PC-3 (cell line): ENCODE measurements around the gene FBXO7. TPM values are rescaled to one million over a fixed set of nuclear protein-coding genes. Genes with fewer than 3 reads are reported as not detected.
"Not testable (repeated sequence)": the region's sequence is repeated elsewhere in the genome, so short reads cannot be mapped to it uniquely, and the experiment has no call there.

Experiments
- ATAC-seq: fragments of 200-7000 bp; cut with Tn5 transposase; 2 replicates; pipeline ENCODE4 v1.9.1; 2020; ENCODE audit warnings: mild to moderate bottlenecking, moderate library complexity
- BruUV-seq: library from RNA; stranded (reverse); fragments of 400-500 nt; replicated peaks from 2 replicates; lab custom pipeline; 2021; lab: Mats Ljungman, UMichigan
- CTCF ChIA-PET: fragments of 300-600 bp; sonication (Branson Sonifier 250); formaldehyde crosslinking; loops from one replicate; lab custom pipeline; 2022; ENCODE audit warnings: antibody characterized with exemption; lab: Charles Lee
- POLR2A ChIA-PET: fragments of 300-600 bp; sonication (Branson Sonifier 250); formaldehyde crosslinking; loops from one replicate; lab custom pipeline; 2022; ENCODE audit warnings: antibody characterized with exemption; ENCODE audit not compliant: unreplicated experiment; lab: Charles Lee
- DNase-seq: peaks from one replicate; pipeline ENCODE4 v3.0.0-alpha.2; 2015
- H2AFZ ChIP-seq: fragments of 300-600 bp; sonication (generic); 2 replicates; pipeline ENCODE4 v1.6.0; 2016; ENCODE audit warnings: antibody characterized with exemption, low read length
- H3F3A ChIP-seq: fragments of 300-600 bp; sonication (generic); one replicate; pipeline ENCODE4 v1.6.0; 2017; ENCODE audit warnings: antibody characterized with exemption, low read length, control low read depth, mild to moderate bottlenecking; ENCODE audit not compliant: unreplicated experiment
- H3K27ac ChIP-seq: fragments of 300-600 bp; sonication (generic); 2 replicates; pipeline ENCODE4 v1.5.1; 2016; ENCODE audit warnings: mild to moderate bottlenecking, low read length
- H3K27me3 ChIP-seq: fragments of 300-600 bp; sonication (generic); 2 replicates; pipeline ENCODE4 v1.6.1; 2016; ENCODE audit warnings: low read length, mixed read lengths
- H3K36me3 ChIP-seq: fragments of 300-600 bp; sonication (generic); 2 replicates; pipeline ENCODE4 v1.6.1; 2016; ENCODE audit warnings: low read depth, mixed run types, low read length, mixed read lengths
- H3K4me1 ChIP-seq: fragments of 300-600 bp; sonication (generic); 2 replicates; pipeline ENCODE4 v1.5.1; 2016; ENCODE audit warnings: low read length; ENCODE audit not compliant: insufficient read depth
- H3K4me2 ChIP-seq: fragments of 300-600 bp; sonication (generic); 2 replicates; pipeline ENCODE4 v1.6.0; 2016; ENCODE audit warnings: low read length
- H3K4me3 ChIP-seq: fragments of 300-600 bp; sonication (generic); 2 replicates; pipeline ENCODE4 v1.5.1; 2016; ENCODE audit warnings: mild to moderate bottlenecking, low read length, mixed read lengths
- H3K79me2 ChIP-seq: fragments of 300-600 bp; sonication (generic); 2 replicates; pipeline ENCODE4 v1.6.1; 2017; ENCODE audit warnings: low read length, mixed read lengths
- H3K9ac ChIP-seq: fragments of 300-600 bp; sonication (generic); 2 replicates; pipeline ENCODE4 v1.6.0; 2016; ENCODE audit warnings: mild to moderate bottlenecking, low read length
- H3K9me2 ChIP-seq: fragments of 300-600 bp; sonication (generic); replicated peaks from 2 replicates; pipeline ENCODE4 v1.6.1; 2016; ENCODE audit warnings: mixed run types, low read length, mixed read lengths
- H3K9me3 ChIP-seq: fragments of 300-600 bp; sonication (generic); 2 replicates; pipeline ENCODE4 v1.6.1; 2016; ENCODE audit warnings: low read length, mixed read lengths
- H4K20me1 ChIP-seq: fragments of 300-600 bp; sonication (generic); 2 replicates; pipeline ENCODE4 v1.6.1; 2016; ENCODE audit warnings: low read length, mixed read lengths
- EZH2 ChIP-seq: fragments of 300-600 bp; sonication (generic); IDR thresholded peaks from one replicate; pipeline ENCODE4 v1.6.1; 2017; ENCODE audit warnings: antibody characterized with exemption, mild to moderate bottlenecking, low read length; ENCODE audit not compliant: unreplicated experiment
- EZH2phosphoT487 ChIP-seq: fragments of 300-600 bp; sonication (generic); IDR thresholded peaks from 2 replicates; pipeline ENCODE4 v1.6.1; 2018; ENCODE audit warnings: mild to moderate bottlenecking, antibody characterized with exemption, low read length, borderline replicate concordance
- intact Hi-C: fragments of 100-400 bp; cut with micrococcal nuclease; formaldehyde crosslinking; loops from 2 replicates; pipeline ENCODE4 v1.9.0; 2023
- total RNA-seq: library from RNA; depleted of rRNA; stranded (reverse); fragments of >200 nt; gene quantifications from 2 replicates; pipeline ENCODE4 v1.2.3, GENCODE V29; 2014
- TF ChIP-seq, protein P1 (sequence below): fragments of 300-600 bp; sonication (generic); conservative IDR thresholded peaks from 2 replicates; pipeline ENCODE4 v1.5.1; 2017; ENCODE audit warnings: antibody characterized with exemption, low read depth, mild to moderate bottlenecking, low read length

Gene FBXO7
- total RNA-seq, 1 experiment from 2014 or later: 43.6 TPM

DNA sequence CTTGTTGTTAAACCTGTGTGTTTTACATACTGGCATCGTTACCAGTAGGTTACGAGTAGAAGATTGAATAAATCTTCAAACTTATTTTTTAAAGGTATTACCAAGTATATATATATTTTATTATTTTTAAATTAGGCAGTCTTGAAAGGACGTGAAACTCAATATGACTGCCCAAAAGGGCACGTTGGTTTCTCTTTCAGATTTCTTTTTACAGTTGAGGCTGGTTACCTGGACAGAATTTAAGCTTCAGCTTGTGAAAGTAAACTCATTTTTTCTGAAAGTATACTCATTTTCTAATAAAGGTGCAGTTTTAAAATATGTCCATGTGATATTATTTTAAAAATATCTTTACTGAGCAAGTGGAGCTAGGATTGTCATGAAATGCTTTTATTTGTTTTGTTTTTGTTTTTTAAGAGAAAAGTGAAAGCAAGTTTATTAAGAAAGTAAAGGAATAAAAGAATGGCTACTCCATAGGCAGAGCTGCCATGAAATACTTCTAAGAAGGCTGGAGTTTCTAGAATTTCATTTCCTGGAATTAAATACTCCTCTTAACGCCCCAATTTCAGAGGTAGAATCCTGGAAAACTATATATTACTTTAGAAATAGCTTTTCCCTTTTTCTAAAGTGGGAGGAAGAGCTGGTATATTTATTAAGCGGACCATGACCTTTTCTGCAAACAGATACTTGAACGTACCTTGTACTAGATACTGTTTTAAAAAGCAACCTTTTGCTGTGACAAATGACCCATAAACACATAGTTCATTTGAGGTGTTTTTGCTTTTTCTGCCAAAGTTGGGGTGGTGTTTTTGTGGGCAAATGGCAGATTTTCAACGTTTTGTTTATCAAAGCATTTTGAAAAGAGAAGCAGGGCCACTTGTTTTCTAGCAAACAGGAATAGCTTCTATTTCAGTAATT lies 1.9 kb downstream of the FBXO7 start:
- DNase-seq (no peak), ATAC-seq (no peak)
- Histone ChIP-seq H3K27ac (no peak overlapping the region), H3K9me2 (no peaks in the 10 kb centered on the region), H3K4me3 (peak overlapping the region; percentile 99), H3K36me3 (no peaks in the 10 kb centered on the region), H3F3A (no peaks in the 10 kb centered on the region), H3K4me2 (peak overlapping the region; percentile 89), H2AFZ (no peak overlapping the region), H3K4me1 (peaks cover 22% of the 10 kb centered on the region), H3K9ac (peak overlapping the region; percentile 94; the same call in 1 of the 2 replicates), H3K79me2 (peaks cover 66% of the 10 kb centered on the region), H3K27me3 (no peaks in the 10 kb centered on the region), H4K20me1 (peaks cover 34% of the 10 kb centered on the region), H3K9me3 (no peaks in the 10 kb centered on the region)
- no TSS peak for BruUV-seq
- TF ChIP-seq EZH2: no peak
- TF ChIP-seq, protein P1, sequence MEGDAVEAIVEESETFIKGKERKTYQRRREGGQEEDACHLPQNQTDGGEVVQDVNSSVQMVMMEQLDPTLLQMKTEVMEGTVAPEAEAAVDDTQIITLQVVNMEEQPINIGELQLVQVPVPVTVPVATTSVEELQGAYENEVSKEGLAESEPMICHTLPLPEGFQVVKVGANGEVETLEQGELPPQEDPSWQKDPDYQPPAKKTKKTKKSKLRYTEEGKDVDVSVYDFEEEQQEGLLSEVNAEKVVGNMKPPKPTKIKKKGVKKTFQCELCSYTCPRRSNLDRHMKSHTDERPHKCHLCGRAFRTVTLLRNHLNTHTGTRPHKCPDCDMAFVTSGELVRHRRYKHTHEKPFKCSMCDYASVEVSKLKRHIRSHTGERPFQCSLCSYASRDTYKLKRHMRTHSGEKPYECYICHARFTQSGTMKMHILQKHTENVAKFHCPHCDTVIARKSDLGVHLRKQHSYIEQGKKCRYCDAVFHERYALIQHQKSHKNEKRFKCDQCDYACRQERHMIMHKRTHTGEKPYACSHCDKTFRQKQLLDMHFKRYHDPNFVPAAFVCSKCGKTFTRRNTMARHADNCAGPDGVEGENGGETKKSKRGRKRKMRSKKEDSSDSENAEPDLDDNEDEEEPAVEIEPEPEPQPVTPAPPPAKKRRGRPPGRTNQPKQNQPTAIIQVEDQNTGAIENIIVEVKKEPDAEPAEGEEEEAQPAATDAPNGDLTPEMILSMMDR: no peak
- no peak for TF ChIP-seq EZH2phosphoT487
- POLR2A ChIA-PET: interaction anchor here (0.6 kb wide), 1 partner anchor 57 kb away, joined by 4 read pairs; no protein-coding TSS in a partner anchor
- CTCF ChIA-PET: interaction anchor here (0.5 kb wide), 1 partner anchor 49 kb away, joined by 5 read pairs; no protein-coding TSS in a partner anchor
- intact Hi-C loops: loop anchor here (10.0 kb wide), 1 partner anchor 272 kb away; the partner anchor contains the start of gene RFPL2

DNA sequence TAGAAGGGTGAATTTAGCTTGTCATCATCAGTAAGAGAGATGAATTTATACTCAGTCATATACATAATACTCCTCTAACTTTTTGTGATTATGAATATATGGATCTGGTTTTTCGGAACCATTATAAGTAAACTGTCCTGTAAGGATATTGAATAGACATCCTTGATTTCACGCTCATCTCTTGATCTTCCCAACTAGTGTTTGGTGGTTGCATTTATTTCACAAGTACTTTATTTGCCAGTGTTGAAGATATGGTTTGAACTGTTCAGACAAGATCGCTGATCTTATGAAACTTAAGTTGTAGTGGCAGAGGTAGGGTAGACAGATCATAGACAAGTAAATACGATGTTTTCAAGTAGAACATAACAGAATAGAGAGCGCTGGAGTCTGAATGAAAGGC lies 3.0 kb downstream of the FBXO7 start:
- Histone ChIP-seq H4K20me1 (peaks cover 41% of the 10 kb centered on the region), H3K4me2 (peak overlapping the region; percentile 89; the same call in 1 of the 2 replicates), H3F3A (no peaks in the 10 kb centered on the region), H3K4me3 (no peak overlapping the region), H3K36me3 (no peaks in the 10 kb centered on the region), H3K27me3 (no peaks in the 10 kb centered on the region), H3K4me1 (peaks cover 30% of the 10 kb centered on the region), H2AFZ (no peak overlapping the region), H3K9me2 (no peaks in the 10 kb centered on the region), H3K79me2 (peaks cover 77% of the 10 kb centered on the region), H3K9me3 (no peaks in the 10 kb centered on the region), H3K9ac (no peak overlapping the region), H3K27ac (no peak overlapping the region)
- TF ChIP-seq EZH2: no peak
- TF ChIP-seq, protein P1: no peak
- no peak for TF ChIP-seq EZH2phosphoT487
- ChIA-PET POLR2A (no interaction called here), CTCF (no interaction called here)
- no TSS peak for BruUV-seq
- DNase-seq (no peak), ATAC-seq (no peak)
- intact Hi-C loops: loop anchor here (10.0 kb wide), 1 partner anchor 273 kb away; the partner anchor contains the start of gene RFPL2

DNA sequence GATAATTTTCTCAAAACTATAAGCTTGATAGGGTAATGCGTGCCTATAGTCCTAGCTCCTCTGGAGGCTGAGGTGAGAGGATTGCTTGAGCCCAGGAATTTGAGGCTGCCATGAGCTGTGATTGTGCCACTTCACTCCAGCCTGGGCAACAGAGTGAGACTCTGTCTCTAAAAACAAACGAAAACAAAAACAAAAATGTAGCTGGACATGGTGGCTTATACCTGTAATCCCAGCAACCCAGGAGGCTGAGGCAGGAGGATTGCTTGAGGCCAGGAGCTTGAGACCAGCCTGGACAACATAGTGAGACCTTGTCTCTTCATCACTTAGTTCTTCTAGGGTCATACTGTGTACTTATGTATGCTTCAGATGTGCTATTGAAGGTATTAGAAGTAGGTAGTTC lies 3.9 kb downstream of the FBXO7 start:
- POLR2A ChIA-PET, ATAC-seq: not testable (repeated sequence)

More for the DNA sequence above, 3.9 kb downstream of the FBXO7 start:
- H3K9me3 ChIP-seq, H3K9ac ChIP-seq, H3K4me3 ChIP-seq, CTCF ChIA-PET, H3K9me2 ChIP-seq, BruUV-seq, DNase-seq, H3K4me2 ChIP-seq, H3K36me3 ChIP-seq, H3K27ac ChIP-seq, H3F3A ChIP-seq, H3K27me3 ChIP-seq, H2AFZ ChIP-seq: not testable (repeated sequence)
- Histone ChIP-seq H3K79me2 (peaks cover 86% of the 10 kb centered on the region), H3K4me1 (peaks cover 31% of the 10 kb centered on the region), H4K20me1 (peaks cover 50% of the 10 kb centered on the region)
- intact Hi-C loops: loop anchor here (10.0 kb wide), 1 partner anchor 274 kb away; the partner anchor contains the start of gene RFPL2
